SK-N-SH (cell line): ENCODE measurements around the gene PEAK1. TPM values are rescaled to one million over a fixed set of nuclear protein-coding genes. Genes with fewer than 3 reads are reported as not detected.

Experiments used
- CTCF ChIA-PET: fragments of 300-600, 350-600 bp; formaldehyde crosslinking; extraction: SDS; loops from one replicate; lab custom pipeline; 2021; lab: Yijun Ruan, JAX
- POLR2A ChIA-PET: fragments of 350-600 bp; sonication (Branson Sonifier 250); formaldehyde crosslinking; extraction: SDS; loops from one replicate; lab custom pipeline; 2020; ENCODE audit warnings: antibody characterized with exemption, inconsistent platforms; lab: Yijun Ruan, JAX
- DNase-seq: peaks from one replicate; pipeline ENCODE4 v3.0.0; 2012
- H2AFZ ChIP-seq: fragments of 200-600 bp; sonication (generic); 2 replicates; pipeline ENCODE4 v1.8.1; 2016; ENCODE audit warnings: antibody characterized with exemption, mild to moderate bottlenecking, low read depth
- H3F3A ChIP-seq: fragments of 200-600 bp; sonication (generic); replicated peaks from 2 replicates; pipeline ENCODE3; 2016; ENCODE audit warnings: antibody characterized with exemption, mild to moderate bottlenecking; ENCODE audit not compliant: insufficient read depth
- H3K27ac ChIP-seq, 2 experiments: fragments of 200-500 bp in 1 of 2; fragments of 200-600 bp in 1 of 2; sonication (Bioruptor generic) in 1 of 2; sonication (generic), shearing (Covaris generic) in 1 of 2; 2 replicates each; pipeline versions ENCODE4 v1.5.1 to v1.6.1; 2014 to 2016; ENCODE audit warnings: low read depth in 2 of 2, inconsistent platforms in 1 of 2, low read length in 1 of 2, mild to moderate bottlenecking in 1 of 2, mixed read lengths in 1 of 2
- H3K27me3 ChIP-seq: fragments of 200-600 bp; sonication (generic), shearing (Covaris generic); 2 replicates; pipeline ENCODE4 v1.6.1; 2016; ENCODE audit warnings: mixed run types; ENCODE audit not compliant: insufficient read depth
- H3K36me3 ChIP-seq, 2 experiments: fragments of 200-500 bp in 1 of 2; fragments of 200-600 bp in 1 of 2; sonication (Bioruptor generic) in 1 of 2; sonication (generic) in 1 of 2; replicated peaks in 1 of 2; 2 replicates each; pipeline versions ENCODE3 to v1.5.1; 2014 to 2016; ENCODE audit warnings: low read length in 1 of 2, mild to moderate bottlenecking in 1 of 2; ENCODE audit not compliant: insufficient read depth in 2 of 2, control insufficient read depth in 1 of 2
- H3K4me1 ChIP-seq, 2 experiments: fragments of 200-500 bp in 1 of 2; fragments of 200-600 bp in 1 of 2; sonication (Bioruptor generic) in 1 of 2; sonication (generic), shearing (Covaris generic) in 1 of 2; 2 replicates each; pipeline versions ENCODE4 v1.5.1 to v1.6.1; 2014 to 2016; ENCODE audit warnings: low read depth in 1 of 2, low read length in 1 of 2, mixed run types in 1 of 2; ENCODE audit not compliant: insufficient read depth in 2 of 2, control insufficient read depth in 1 of 2
- H3K4me2 ChIP-seq: fragments of 200-600 bp; sonication (generic), shearing (Covaris generic); 2 replicates; pipeline ENCODE4 v1.6.1; 2017; ENCODE audit warnings: mixed run types
- H3K4me3 ChIP-seq, 2 experiments: fragments of 200-500 bp in 1 of 2; fragments of 200-600 bp in 1 of 2; sonication (Bioruptor generic) in 1 of 2; sonication (generic), shearing (Covaris generic) in 1 of 2; 2 replicates each; pipeline versions ENCODE4 v1.5.1 to v1.8.1; 2014 to 2016; ENCODE audit warnings: low read depth in 2 of 2, inconsistent platforms in 1 of 2, low read length in 1 of 2, mild to moderate bottlenecking in 1 of 2, mixed read lengths in 1 of 2, moderate library complexity in 1 of 2
- H3K79me2 ChIP-seq: fragments of 200-600 bp; sonication (generic); 2 replicates; pipeline ENCODE4 v1.8.1; 2017; ENCODE audit warnings: mild to moderate bottlenecking; ENCODE audit not compliant: insufficient read depth
- H3K9ac ChIP-seq: fragments of 200-600 bp; sonication (generic); 2 replicates; pipeline ENCODE4 v1.6.1; 2017; ENCODE audit warnings: mixed run types
- H3K9me2 ChIP-seq: fragments of 200-600 bp; sonication (generic); 2 replicates; pipeline ENCODE4 v1.6.1; 2017; ENCODE audit warnings: mixed run types
- H3K9me3 ChIP-seq: fragments of 200-600 bp; sonication (generic); 2 replicates; pipeline ENCODE4 v1.6.1; 2017; ENCODE audit warnings: mixed run types, mild to moderate bottlenecking, moderate library complexity
- H4K20me1 ChIP-seq: fragments of 200-600 bp; sonication (generic); 2 replicates; pipeline ENCODE4 v1.6.1; 2017; ENCODE audit warnings: mild to moderate bottlenecking, mixed run types; ENCODE audit not compliant: insufficient read depth
- CHD2 ChIP-seq: fragments of 150-350 bp; IDR thresholded peaks from 2 replicates; pipeline ENCODE4 v1.6.1; 2018; ENCODE audit warnings: low read length; ENCODE audit not compliant: partially characterized antibody
- ELF1 ChIP-seq: IDR thresholded peaks from 2 replicates; pipeline ENCODE4 v1.4.0; 2012
- EZH2phosphoT487 ChIP-seq: fragments of 200-600 bp; sonication (generic); IDR thresholded peaks from 2 replicates; pipeline ENCODE4 v1.6.1; 2017; ENCODE audit warnings: low read depth, mixed run types, mild to moderate bottlenecking, antibody characterized with exemption, moderate library complexity, borderline replicate concordance
- FOXM1 ChIP-seq: IDR thresholded peaks from 2 replicates; pipeline ENCODE4 v1.4.0; 2012; ENCODE audit warnings: low read depth, mild to moderate bottlenecking
- GABPA ChIP-seq: IDR thresholded peaks from 2 replicates; pipeline ENCODE4 v1.4.0; 2012; ENCODE audit warnings: low read depth, mild to moderate bottlenecking
- IRF3 ChIP-seq: fragments of 150-350 bp; IDR thresholded peaks from 2 replicates; pipeline ENCODE4 v1.6.1; 2016; ENCODE audit warnings: mild to moderate bottlenecking, low read depth, low read length
- MAX ChIP-seq: IDR thresholded peaks from 2 replicates; pipeline ENCODE4 v1.4.0; 2012; ENCODE audit warnings: low read depth
- POLR2AphosphoS5 ChIP-seq: IDR thresholded peaks from 2 replicates; pipeline ENCODE4 v1.6.1; 2012; ENCODE audit warnings: low read depth, low read length
- RCOR1 ChIP-seq: fragments of 150-350 bp; IDR thresholded peaks from 2 replicates; pipeline ENCODE4 v1.6.1; 2017; ENCODE audit warnings: antibody characterized with exemption, low read length
- REST ChIP-seq: IDR thresholded peaks from 2 replicates; pipeline ENCODE4 v1.6.1; 2012; ENCODE audit warnings: mild to moderate bottlenecking, low read depth, low read length, moderate library complexity
- RFX5 ChIP-seq: IDR thresholded peaks from 2 replicates; pipeline ENCODE4 v1.6.1; 2012; ENCODE audit warnings: mild to moderate bottlenecking, improper control_type of control experiment, low read length
- TCF12 ChIP-seq: IDR thresholded peaks from 2 replicates; pipeline ENCODE4 v1.4.0; 2012
- WGBS: methylation state at CpG from one replicate; pipeline ENCODE4 v1.1.6; 2017; ENCODE audit warnings: low lambda C conversion rate; 5-methylcytosine and 5-hydroxymethylcytosine counted together
- polyA plus RNA-seq, 3 experiments: library from polyadenylated mRNA; depleted of rRNA; stranded (reverse); fragments of >200 nt; gene quantifications; 2 replicates each; pipeline ENCODE4 v1.2.3, GENCODE V29; 2012
- TF ChIP-seq, protein P1 (sequence below): fragments of 150-350 bp; IDR thresholded peaks from 2 replicates; pipeline ENCODE4 v1.6.1; 2017; ENCODE audit warnings: antibody characterized with exemption, low read length, low read depth, borderline replicate concordance
- TF ChIP-seq, protein P2 (sequence below): IDR thresholded peaks from 2 replicates; pipeline ENCODE4; 2012
- TF ChIP-seq, protein P3 (sequence below): fragments of 200-600 bp; sonication (generic); IDR thresholded peaks from 2 replicates; pipeline ENCODE4 v1.6.1; 2017; ENCODE audit warnings: antibody characterized with exemption, mild to moderate bottlenecking, moderate library complexity

Gene PEAK1
- polyA plus RNA-seq, 1 of the 3 experiments (the other 2 are of a cell fraction), result 9.0 TPM

- Histone ChIP-seq H3K27ac (no peak overlapping the region), H3K4me2 (no peak overlapping the region), H2AFZ (no peak overlapping the region), H4K20me1 (no peaks in the 10 kb centered on the region), H3K27me3 (no peaks in the 10 kb centered on the region), H3K9me2 (no peaks in the 10 kb centered on the region), H3K4me1 (peaks cover 0 to 20% of the 10 kb centered on the region in 2 experiments; a peak in 2 of 4 replicates), H3K79me2 (no peaks in the 10 kb centered on the region; the same call in 1 of the 2 replicates), H3K9ac (no peak overlapping the region), H3K4me3 (no peak overlapping the region), H3F3A (no peaks in the 10 kb centered on the region), H3K9me3 (no peaks in the 10 kb centered on the region), H3K36me3 (peaks cover 0 to 20% of the 10 kb centered on the region in 2 experiments)
- no peak for TF ChIP-seq FOXM1
- no peak for TF ChIP-seq GABPA
- TF ChIP-seq, protein P1, sequence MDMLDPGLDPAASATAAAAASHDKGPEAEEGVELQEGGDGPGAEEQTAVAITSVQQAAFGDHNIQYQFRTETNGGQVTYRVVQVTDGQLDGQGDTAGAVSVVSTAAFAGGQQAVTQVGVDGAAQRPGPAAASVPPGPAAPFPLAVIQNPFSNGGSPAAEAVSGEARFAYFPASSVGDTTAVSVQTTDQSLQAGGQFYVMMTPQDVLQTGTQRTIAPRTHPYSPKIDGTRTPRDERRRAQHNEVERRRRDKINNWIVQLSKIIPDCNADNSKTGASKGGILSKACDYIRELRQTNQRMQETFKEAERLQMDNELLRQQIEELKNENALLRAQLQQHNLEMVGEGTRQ, result no peak
- TF ChIP-seq, protein P2, sequence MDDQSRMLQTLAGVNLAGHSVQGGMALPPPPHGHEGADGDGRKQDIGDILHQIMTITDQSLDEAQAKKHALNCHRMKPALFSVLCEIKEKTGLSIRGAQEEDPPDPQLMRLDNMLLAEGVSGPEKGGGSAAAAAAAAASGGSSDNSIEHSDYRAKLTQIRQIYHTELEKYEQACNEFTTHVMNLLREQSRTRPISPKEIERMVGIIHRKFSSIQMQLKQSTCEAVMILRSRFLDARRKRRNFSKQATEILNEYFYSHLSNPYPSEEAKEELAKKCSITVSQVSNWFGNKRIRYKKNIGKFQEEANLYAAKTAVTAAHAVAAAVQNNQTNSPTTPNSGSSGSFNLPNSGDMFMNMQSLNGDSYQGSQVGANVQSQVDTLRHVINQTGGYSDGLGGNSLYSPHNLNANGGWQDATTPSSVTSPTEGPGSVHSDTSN, result no peak
- no peak for TF ChIP-seq MAX
- TF ChIP-seq CHD2, result no peak
- no peak for TF ChIP-seq ELF1
- no peak for TF ChIP-seq RFX5
- TF ChIP-seq EZH2phosphoT487, result no peak
- TF ChIP-seq REST, result no peak
- no peak for TF ChIP-seq RCOR1
- TF ChIP-seq, protein P3, sequence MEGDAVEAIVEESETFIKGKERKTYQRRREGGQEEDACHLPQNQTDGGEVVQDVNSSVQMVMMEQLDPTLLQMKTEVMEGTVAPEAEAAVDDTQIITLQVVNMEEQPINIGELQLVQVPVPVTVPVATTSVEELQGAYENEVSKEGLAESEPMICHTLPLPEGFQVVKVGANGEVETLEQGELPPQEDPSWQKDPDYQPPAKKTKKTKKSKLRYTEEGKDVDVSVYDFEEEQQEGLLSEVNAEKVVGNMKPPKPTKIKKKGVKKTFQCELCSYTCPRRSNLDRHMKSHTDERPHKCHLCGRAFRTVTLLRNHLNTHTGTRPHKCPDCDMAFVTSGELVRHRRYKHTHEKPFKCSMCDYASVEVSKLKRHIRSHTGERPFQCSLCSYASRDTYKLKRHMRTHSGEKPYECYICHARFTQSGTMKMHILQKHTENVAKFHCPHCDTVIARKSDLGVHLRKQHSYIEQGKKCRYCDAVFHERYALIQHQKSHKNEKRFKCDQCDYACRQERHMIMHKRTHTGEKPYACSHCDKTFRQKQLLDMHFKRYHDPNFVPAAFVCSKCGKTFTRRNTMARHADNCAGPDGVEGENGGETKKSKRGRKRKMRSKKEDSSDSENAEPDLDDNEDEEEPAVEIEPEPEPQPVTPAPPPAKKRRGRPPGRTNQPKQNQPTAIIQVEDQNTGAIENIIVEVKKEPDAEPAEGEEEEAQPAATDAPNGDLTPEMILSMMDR, result no peak
- TF ChIP-seq TCF12, result no peak
- TF ChIP-seq IRF3, result no peak
- TF ChIP-seq POLR2AphosphoS5, result no peak
- 90% methylated on average over 1 of the region's 1 CpG for WGBS
- ChIA-PET POLR2A (no interaction called here), CTCF (interaction anchor here (1.1 kb wide), 1 partner anchor 9 kb away, joined by 3 read pairs; no protein-coding TSS in a partner anchor)
- no peak for DNase-seq
Observed at GRCh38 chr15:77219841-77220240, 200.1 kb downstream of the PEAK1 start.
